HEK293T (cell line): ENCODE data around the gene AP2B1.

Experiments
- BHLHE40 ChIP-seq: fragments of 450-650 bp; IDR thresholded peaks from 2 replicates; pipeline ENCODE4 v1.6.1; 2016; ENCODE audit warnings: mild to moderate bottlenecking, moderate library complexity, borderline replicate concordance
- CTBP1 ChIP-seq: fragments of 450-650 bp; IDR thresholded peaks from 2 replicates; pipeline ENCODE4 v1.6.1; 2016; ENCODE audit warnings: borderline replicate concordance
- ELF4 ChIP-seq: fragments of 450-650 bp; IDR thresholded peaks from 2 replicates; pipeline ENCODE4 v1.6.1; 2017; ENCODE audit warnings: antibody characterized with exemption
- FOXA1 ChIP-seq: fragments of 450-650 bp; IDR thresholded peaks from 2 replicates; pipeline ENCODE4 v1.6.1; 2016; ENCODE audit warnings: mild to moderate bottlenecking
- FOXK2 ChIP-seq: fragments of 450-650 bp; IDR thresholded peaks from 2 replicates; pipeline ENCODE4 v1.6.1; 2016; ENCODE audit warnings: mild to moderate bottlenecking
- FOXM1 ChIP-seq: fragments of 450-650 bp; IDR thresholded peaks from 2 replicates; pipeline ENCODE4 v1.6.1; 2017; ENCODE audit warnings: mild to moderate bottlenecking, borderline replicate concordance
- L3MBTL2 ChIP-seq: fragments of 450-650 bp; conservative IDR thresholded peaks from 2 replicates; pipeline ENCODE4 v1.6.1; 2016; ENCODE audit warnings: mild to moderate bottlenecking
- LEF1 ChIP-seq: fragments of 450-650 bp; IDR thresholded peaks from 2 replicates; pipeline ENCODE4 v1.6.1; 2017; ENCODE audit warnings: mild to moderate bottlenecking, borderline replicate concordance
- PKNOX1 ChIP-seq: fragments of 450-650 bp; IDR thresholded peaks from 2 replicates; pipeline ENCODE4 v1.6.1; 2016
- SP1 ChIP-seq: fragments of 450-650 bp; IDR thresholded peaks from 2 replicates; pipeline ENCODE4 v1.6.1; 2017
- SUZ12 ChIP-seq: fragments of 450-650 bp; IDR thresholded peaks from 2 replicates; pipeline ENCODE4 v1.6.1; 2016; ENCODE audit warnings: mild to moderate bottlenecking
- TARDBP ChIP-seq: fragments of 450-650 bp; IDR thresholded peaks from 2 replicates; pipeline ENCODE4 v1.6.1; 2016

- no peak for TF ChIP-seq PKNOX1
- TF ChIP-seq ELF4: no peak
- TF ChIP-seq SUZ12: no peak
- TF ChIP-seq FOXA1: no peak
- TF ChIP-seq TARDBP: no peak
- no peak for TF ChIP-seq FOXM1
- no peak for TF ChIP-seq FOXK2
- no peak for TF ChIP-seq SP1
- TF ChIP-seq CTBP1: no peak
- no peak for TF ChIP-seq BHLHE40
- TF ChIP-seq L3MBTL2: no peak
- no peak for TF ChIP-seq LEF1
Measured at GRCh38 chr17:35655303-35655702, 68.2 kb downstream of the AP2B1 start.
